GM21619 (cell line): ENCODE data around the gene CAMSAP1.

Source experiments
- ATAC-seq: cut with Tn5 transposase; IDR thresholded peaks from one replicate; pipeline ENCODE4 v1.9.1; 2021; ENCODE audit not compliant: unreplicated experiment

CAMSAP1 gene

DNA sequence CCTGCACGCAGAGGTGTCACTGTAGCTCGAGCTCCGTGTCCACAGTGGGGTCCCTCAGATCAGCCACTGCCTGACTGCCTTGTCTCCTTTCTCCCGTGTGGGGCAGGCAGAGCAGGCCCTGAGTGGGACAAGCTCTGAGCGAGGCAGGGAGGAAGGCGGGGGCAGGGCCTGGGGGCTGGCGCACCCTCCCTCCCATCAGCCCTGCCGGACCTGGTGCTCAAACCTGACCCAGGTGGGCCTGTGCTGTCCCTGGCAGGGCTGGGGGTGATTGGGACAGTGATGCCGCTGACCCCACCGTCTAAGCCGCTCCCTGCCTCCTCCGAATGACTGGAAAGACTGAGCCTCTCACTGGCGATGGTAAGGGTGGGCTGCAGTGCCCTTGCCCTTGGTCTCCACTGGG lies 144.4 kb downstream of the CAMSAP1 start:
- no peak for ATAC-seq

DNA sequence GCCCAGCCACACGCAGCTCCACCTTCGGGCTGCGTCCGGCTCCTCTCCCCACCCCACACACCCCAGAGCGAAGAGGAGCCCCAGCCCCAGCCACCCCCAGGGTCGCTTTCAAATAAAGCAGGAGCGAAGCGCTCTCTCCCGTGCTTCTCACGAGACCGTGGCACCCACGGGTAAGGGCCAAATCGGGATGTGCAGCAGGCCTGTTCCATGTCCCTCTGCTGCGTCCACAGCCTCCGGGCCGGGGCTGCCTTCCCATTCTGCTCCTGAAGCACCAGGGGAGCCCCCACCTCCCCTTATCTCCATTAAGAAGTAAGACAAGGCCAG lies 145.5 kb downstream of the CAMSAP1 start:
- no peak for ATAC-seq

DNA sequence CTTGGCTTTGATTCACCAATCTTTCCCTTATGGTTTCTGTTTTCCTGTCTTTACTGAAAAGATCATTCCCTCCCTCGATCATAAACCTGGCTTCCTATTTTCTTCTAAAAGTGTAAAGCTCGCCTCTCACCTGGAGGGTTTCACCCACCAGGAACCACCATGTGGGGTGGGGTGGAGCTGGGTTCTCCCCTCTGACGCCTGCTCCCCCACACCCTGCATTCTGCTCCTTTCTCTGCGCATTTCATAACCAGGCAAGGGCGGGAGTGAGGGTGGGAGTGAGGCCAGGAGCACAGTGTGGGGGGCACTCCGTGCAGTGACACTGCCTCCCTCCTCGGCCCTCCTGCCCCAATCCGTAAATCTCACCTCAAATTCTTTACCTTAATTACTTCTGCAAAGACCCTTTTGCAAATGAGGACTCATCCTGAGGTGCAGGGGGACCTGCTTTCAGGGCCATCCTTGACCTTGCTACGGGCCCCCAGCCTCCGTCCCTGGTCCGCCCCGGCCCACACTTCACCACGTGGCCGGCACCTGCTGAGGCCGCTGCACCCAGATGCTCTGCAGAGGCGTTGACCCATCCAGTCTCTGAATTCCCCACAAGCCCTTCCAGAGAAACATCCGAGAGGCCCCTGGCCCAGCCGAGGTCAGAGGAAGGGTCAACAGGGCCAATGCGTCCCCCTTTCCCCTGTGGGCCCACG lies 146.0 kb downstream of the CAMSAP1 start:
- no peak for ATAC-seq

DNA sequence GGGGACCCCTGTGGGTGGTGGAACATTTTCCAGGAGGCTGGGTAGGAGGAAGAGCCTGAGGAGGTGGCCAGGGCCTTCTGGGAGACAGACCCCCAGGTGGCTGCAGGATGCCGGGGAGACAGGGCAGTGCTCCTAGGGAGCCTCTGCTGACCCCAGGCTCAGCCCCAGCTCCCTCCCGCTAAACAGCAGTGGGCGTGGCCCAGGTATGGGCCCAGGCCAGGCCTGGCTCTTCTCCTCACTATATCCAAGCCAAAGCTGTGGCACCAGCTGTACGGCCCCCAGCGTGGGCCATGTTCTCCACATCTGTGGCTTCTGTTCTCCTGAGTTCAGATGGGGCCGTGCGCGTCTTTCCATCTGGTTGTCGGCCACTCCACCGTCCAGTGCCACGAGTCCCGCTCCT lies 146.9 kb downstream of the CAMSAP1 start:
- ATAC-seq: no peak

DNA sequence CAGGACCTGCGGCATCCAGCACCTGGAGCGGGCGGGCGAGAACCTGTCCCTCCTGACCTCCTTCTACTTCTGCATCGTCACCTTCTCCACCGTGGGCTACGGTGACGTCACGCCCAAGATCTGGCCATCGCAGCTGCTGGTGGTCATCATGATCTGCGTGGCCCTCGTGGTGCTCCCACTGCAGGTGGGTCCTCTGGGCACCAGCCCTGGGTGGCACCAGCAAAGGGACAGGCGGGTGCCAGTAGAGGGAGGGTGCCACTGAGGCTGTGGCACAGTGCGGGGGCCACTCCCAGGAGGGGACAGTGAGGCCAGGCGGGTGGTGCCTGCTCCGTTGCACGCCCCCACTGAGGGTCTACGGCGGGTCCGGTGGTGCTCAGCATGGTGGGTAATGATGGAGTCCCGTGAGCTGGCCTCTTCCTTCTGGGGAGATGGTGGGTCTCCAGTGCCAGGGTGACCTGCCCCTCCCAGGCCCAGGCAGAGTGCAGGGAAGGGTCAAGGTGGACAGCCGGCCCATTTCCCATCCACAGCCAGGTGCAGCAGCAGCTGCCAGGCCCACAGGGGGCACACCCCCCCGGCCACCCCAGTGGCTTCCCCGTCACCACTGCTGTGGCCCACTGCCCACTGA lies 147.6 kb downstream of the CAMSAP1 start:
- no peak for ATAC-seq

DNA sequence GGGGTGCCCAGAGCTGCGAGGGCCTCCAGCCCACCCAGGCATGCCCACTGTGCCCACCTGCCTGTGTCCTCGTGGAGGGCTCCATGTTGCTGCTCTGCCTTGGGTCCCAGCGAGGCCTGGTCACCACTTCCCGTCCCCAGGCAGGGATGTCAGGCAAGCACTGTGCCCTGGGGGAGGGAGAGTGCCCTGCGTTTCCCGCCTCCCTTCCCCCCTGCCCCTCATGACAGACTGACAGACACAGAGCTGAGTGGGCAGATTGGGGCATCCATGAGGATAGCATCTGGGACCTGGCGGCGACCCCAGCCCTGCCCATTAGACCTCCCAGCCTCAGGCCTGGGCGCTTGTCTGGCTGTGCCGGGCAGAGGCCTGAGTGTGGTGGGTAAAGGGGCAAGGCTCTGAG lies 148.5 kb downstream of the CAMSAP1 start:
- no peak for ATAC-seq
